SIG-M5 treated with dmso at 0.1 percent for 504 hours (cell line): ENCODE measurements around the gene CARD11.
"Not testable (repeated sequence)": the region's sequence is repeated elsewhere in the genome, so short reads cannot be mapped to it uniquely, and the experiment has no call there.

ENCODE experiments used
- DNase-seq: peaks from one replicate; lab custom pipeline; 2025; ENCODE audit not compliant: unreplicated experiment; lab: John Stamatoyannopoulos, UW

Gene CARD11

GRCh38 chr7:3065724-3066143 lies 22.1 kb upstream of the CARD11 start:
- DNase-seq, result no peak

DNA sequence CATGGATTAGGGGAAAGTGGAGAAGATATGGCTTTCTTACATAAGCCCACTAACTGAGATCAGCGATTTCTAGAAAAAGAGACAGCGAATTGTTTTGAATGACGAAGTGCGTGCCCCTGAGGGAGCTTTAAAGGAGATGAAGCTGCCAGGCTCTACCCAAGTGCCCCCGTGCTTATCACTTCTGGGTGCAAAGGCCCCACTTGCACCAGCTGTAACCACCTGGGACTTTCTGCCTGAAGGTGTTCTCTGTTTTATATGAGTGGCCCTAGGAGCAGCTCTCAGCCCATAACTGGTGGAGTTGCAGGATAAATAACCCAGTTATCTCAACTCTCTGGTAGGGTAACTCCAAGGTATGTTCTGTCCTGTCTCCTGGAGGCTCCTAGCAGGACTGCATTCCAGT lies 20.4 kb upstream of the CARD11 start:
- DNase-seq, result no peak

DNA sequence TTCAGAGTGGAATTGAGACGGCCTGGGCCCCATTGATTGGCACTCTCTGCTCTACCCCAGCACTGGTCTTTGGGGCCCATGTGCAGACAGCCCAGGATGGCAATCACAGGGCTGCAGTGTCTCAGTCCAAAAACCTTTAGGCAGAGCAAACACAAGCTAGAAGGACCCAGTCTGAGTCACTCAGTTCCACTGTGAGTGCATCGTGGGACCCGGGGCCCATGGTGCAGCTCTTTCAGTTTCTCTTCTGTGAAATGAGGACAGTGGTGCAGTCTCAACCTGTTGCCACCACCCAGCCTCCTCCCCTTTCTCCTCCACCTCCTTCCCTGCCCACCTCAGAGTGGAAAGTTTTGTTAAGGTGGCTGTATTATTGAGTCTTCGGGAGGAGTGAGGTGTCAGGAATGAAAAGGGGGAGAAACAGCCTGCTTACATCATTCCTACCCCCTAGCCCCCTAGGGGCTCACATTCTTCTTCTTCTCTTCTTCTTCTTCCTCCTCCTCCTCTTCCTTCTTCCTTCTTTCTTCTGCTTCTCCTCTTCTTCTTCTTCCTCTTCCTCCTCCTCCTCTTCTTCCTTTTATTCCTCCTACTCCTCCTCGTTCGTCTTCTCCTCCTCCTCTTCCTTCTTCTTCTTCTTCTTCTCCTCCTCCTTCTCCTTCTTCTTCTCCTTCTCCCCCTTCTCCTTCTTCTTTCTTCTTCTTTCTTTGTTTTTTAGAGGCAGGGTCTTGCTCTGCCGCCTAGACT lies 19.5 kb upstream of the CARD11 start:
- DNase-seq, result no peak

DNA sequence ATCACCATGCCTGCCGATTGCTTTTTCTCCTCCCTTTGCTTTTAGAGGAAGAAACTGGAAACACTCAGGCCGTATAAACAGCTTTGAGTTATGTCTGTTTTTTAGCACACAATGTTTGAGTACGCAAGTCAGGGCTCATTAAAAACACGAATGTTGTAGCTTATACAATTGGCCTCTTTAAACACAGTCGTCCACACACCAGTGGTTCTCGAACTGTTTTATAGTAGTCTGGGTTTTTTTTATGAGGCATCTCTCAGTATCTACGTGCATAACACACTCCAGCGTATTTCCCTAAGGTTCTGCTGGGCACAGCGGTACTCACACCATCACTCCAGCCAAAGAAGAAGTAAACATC lies 13.4 kb upstream of the CARD11 start:
- no peak for DNase-seq

GRCh38 chr7:3056234-3057065 lies 12.8 kb upstream of the CARD11 start:
- no peak for DNase-seq

DNA sequence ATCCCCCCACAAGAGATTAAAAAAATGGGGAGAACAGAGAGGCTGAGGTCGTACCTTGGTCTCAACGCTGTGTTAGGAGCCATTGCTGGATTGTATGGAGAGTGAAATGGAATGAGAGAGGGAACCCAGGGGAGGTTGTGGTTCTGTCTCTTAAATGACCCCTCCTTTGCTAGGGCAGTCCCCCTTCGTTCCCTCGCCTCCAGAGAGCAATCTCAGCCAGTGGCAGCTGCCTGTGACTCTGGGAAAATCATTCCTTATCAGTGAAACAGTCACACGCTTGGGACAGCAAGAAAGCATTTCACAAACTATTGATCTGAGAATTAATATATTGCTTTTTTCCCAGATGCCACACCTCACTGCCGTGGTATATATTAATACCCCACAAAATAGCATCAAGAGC lies 12.0 kb upstream of the CARD11 start:
- no peak for DNase-seq

DNA sequence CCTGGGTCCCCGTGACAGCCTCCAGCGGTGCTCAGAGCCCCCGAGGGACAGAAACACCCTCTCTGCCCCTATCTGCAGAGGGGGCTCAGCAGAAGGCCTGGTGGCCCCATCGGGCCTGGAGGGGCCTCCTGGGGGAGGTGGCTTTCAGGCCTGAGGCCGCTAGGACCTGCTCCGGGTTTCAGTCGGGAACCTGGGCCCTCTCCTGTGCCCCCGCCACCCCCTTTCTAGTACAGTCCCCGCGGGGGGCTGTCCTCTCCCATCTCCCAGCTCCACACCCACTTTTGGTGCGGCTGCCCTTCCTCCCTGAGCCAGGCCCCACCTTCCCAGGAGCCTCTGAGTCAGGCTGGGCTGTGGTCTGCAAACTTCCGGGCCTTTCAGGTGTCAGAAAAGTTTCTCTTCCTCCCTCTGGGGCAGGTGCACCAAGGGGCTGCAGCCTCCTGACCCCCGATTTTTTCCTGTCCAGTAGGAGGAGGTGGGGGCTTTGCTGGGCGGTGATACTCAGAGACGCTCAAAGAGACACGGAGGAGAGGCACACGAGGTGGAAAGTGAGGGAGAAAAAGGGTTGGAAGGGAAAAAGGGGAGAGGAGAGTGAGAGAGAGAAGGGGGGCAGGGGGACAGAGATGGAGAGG lies 692 bp downstream of the CARD11 start:
- no peak for DNase-seq

DNA sequence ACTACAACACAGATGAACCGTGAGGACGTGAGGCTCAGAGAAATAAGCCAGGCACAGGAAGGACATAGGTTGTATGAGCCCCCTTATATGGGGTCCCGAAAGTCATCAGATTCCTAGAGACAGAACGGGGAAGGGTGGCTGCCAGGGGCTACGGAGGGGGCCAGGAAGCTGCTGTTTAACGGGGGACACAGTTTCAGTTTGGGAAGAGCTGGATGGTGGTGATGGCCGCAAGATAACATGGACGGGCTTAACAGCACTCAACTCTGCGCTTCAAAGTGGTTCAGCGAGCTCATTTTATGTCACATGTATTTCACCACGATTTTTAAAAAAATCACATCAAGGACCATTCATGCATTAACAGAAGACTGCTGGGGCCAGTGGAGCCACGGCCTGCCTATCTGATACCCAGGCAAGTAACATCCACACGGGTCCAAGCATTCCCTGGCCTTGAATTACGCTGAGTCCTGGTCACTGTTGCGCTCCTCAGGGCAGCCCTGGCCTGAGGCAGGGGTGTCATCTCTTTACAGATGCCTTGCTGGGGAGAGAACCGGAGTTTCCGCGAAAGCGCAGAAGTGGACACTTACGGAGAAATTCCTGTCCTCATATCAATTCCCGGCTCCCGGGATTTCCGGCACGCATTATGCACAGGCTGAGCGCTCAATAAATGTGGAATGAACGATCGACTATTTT lies 1.5 kb downstream of the CARD11 start:
- DNase-seq, result no peak

- no peak for DNase-seq
These were observed 3.9 kb downstream of the CARD11 start for GRCh38 chr7:3039787-3040186.

GRCh38 chr7:3038011-3038410 lies 5.7 kb downstream of the CARD11 start:
- DNase-seq, result not testable (repeated sequence)

- no peak for DNase-seq
These were observed 6.4 kb downstream of the CARD11 start for GRCh38 chr7:3037259-3037658.

DNA sequence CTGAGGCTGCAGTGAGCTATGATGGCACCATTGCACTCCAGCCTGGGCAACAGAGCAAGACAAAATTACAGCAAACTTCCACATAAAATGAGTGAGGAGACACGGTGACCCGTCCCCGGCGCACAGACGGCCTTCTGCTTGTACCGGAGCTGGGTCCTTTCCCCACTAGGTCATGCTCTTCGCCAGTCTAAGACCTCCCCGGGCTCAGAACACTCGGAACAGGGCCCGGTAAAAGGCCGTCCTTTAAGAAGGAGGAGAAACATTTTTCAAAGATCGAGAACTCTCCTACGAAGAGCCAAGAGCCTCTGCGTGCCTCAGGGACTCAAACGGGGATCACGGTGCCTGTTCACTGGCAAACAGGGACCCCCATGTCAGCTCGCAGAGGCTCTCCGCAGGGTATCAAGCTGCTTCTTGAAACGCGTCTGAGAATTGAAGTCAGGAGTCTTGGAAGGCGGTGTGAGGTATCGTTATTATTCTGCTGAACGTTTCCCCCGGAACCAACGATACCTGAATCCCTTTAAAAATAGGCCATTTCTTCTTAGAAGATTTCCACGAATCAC lies 9.0 kb downstream of the CARD11 start:
- no peak for DNase-seq

- DNase-seq, result no peak
These were observed 10.1 kb downstream of the CARD11 start for GRCh38 chr7:3033581-3033980.

DNA sequence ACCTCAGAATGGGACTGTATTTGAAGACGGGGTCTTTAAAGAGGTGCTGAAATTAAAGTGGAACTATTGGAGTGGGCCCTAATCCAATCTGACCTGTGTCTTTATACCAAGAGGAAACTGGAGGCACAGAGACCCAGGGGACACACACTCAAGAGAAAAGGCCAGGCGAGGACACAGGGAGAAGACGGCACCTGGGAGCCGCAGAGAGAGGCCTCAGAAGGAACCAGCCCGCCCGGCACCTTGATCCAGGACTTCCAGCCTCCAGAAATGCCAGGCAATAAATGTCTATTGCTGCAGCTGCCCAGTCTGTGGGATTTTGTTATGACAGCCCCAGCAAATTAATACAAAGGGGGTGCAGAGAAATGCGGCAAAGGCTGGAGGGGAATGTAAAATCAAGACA lies 10.5 kb downstream of the CARD11 start:
- DNase-seq, result no peak

GRCh38 chr7:3032256-3032655 lies 11.4 kb downstream of the CARD11 start:
- DNase-seq, result no peak

DNA sequence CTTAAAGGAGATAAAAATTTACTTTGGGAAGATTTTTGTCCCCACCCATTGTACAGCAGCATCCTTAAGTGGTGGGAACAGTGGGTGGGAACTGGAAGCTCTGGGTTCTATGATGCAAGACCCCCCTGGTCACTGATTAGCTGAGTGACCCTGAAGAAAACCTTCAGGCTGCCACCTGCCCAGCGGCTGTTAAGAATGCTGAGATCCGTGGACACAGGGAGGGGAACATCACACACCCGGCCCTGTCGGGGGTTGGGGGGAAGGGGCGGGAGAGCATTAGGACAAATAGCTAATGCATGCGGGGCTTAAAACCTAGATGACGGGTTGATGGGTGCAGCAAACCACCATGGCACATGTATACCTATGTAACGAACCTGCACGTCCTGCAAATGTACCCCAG lies 14.5 kb downstream of the CARD11 start:
- no peak for DNase-seq

- no peak for DNase-seq
These were observed 14.9 kb downstream of the CARD11 start for GRCh38 chr7:3028758-3029093.

GRCh38 chr7:3028071-3028757 lies 15.5 kb downstream of the CARD11 start:
- no peak for DNase-seq

DNA sequence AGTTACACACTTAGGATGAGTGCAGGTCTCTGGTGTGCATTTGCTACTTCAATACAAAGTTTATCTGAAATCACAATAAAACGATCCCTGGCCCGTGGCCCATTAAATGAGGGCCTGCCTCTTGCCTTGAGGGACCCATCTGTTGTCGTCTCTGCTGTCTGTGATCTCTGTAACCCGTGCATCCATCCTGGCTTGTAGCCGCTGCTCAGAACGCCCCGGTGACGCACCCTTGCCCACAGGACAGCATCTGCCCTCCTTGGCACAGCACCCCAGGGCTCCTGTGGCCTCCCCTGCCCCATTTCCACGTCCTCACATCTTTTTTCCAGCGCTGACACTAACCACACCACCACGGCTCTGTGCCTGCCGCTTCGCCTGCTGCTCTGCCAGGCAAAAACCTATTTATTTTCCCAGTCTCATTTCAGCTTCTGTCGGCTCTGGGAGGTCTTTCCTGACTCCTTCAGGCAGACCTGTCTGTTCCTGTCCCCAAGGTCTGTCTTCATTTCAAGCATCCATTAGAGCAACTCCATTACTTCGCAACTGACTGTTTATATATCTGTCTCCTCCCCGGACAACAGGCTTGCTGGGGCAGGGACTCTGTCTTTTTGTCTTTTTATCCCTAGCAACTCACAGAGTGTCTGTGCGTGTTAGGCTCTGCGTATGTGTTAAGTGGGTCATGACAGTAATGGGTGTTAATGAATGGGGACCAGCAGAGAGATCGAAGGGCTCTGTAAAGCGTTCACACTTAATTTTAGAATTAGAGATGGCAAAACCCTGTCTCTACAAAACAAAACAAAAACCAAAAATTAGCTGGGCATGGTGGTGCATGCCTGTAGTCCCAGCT lies 16.4 kb downstream of the CARD11 start:
- no peak for DNase-seq

- no peak for DNase-seq
These were observed 18.1 kb downstream of the CARD11 start for GRCh38 chr7:3025616-3026015.
